GM12865 (cell line): ENCODE measurements around the gene RSAD2.
"Not testable (repeated sequence)": the region's sequence is repeated elsewhere in the genome, so short reads cannot be mapped to it uniquely, and the experiment has no call there.

Experiments used
- DNase-seq: peaks from one replicate; pipeline ENCODE4 v3.0.0; 2010; ENCODE audit warnings: low read depth
- H3K4me3 ChIP-seq: 2 replicates; pipeline ENCODE4 v1.5.1; 2011; ENCODE audit warnings: mild to moderate bottlenecking, low read depth, low read length, control low read depth
- CTCF ChIP-seq: IDR thresholded peaks from 2 replicates; pipeline ENCODE4 v1.5.1; 2011; ENCODE audit warnings: low read length, control low read depth, low read depth, inconsistent platforms; ENCODE audit not compliant: insufficient read depth; ENCODE audit errors: missing control alignments

The RSAD2 gene

GRCh38 chr2:6846967-6847681 is 30.5 kb upstream of the RSAD2 start:
- DNase-seq = no peak
- no peak for TF ChIP-seq CTCF
- no peak overlapping the region for H3K4me3 ChIP-seq

GRCh38 chr2:6852195-6852594 is 25.4 kb upstream of the RSAD2 start:
- no peak for DNase-seq
- TF ChIP-seq CTCF = no peak

GRCh38 chr2:6854416-6854815 is 23.2 kb upstream of the RSAD2 start:
- DNase-seq = no peak
- TF ChIP-seq CTCF = no peak
- no peak overlapping the region for H3K4me3 ChIP-seq

More at GRCh38 chr2:6852195-6852594, 25.4 kb upstream of the RSAD2 start:
- no peak overlapping the region for H3K4me3 ChIP-seq

GRCh38 chr2:6855860-6856547 is 21.6 kb upstream of the RSAD2 start:
- TF ChIP-seq CTCF = no peak
- no peak overlapping the region for H3K4me3 ChIP-seq
- DNase-seq = no peak

GRCh38 chr2:6856548-6856920 is 21.0 kb upstream of the RSAD2 start:
- no peak overlapping the region for H3K4me3 ChIP-seq
- TF ChIP-seq CTCF = no peak
- no peak for DNase-seq

- H3K4me3 ChIP-seq, DNase-seq: not testable (repeated sequence)
Measured at GRCh38 chr2:6858466-6859027, 19.0 kb upstream of the RSAD2 start.

- H3K4me3 ChIP-seq = no peak overlapping the region
- TF ChIP-seq CTCF = no peak
- no peak for DNase-seq
Measured at GRCh38 chr2:6860296-6860695, 17.3 kb upstream of the RSAD2 start.
